NCI-H187 treated with DMSO at 0.1 percent for 48 hours (cell line): Measurements from ENCODE around the gene KCNJ9.
"Not testable (repeated sequence)": the region's sequence is repeated elsewhere in the genome, so short reads cannot be mapped to it uniquely, and the experiment has no call there.

ENCODE experiments used
- DNase-seq: peaks from one replicate; lab custom pipeline; 2025; lab: John Stamatoyannopoulos, UW

The KCNJ9 gene

GRCh38 chr1:160103658-160104408 is 22.5 kb downstream of the KCNJ9 start:
- DNase-seq: no peak

- DNase-seq: no peak
Measured at GRCh38 chr1:160104486-160104885, 23.1 kb downstream of the KCNJ9 start.

GRCh38 chr1:160105155-160105554 is 23.8 kb downstream of the KCNJ9 start:
- no peak for DNase-seq

GRCh38 chr1:160107512-160107911 is 26.2 kb downstream of the KCNJ9 start:
- DNase-seq: no peak

- DNase-seq: no peak
Measured at GRCh38 chr1:160108888-160109662, 27.7 kb downstream of the KCNJ9 start.

- no peak for DNase-seq
Measured at GRCh38 chr1:160109686-160110085, 28.3 kb downstream of the KCNJ9 start.

- not testable (repeated sequence) for DNase-seq
Measured at GRCh38 chr1:160111462-160111861, 30.1 kb downstream of the KCNJ9 start.

GRCh38 chr1:160112357-160112756 is 31.0 kb downstream of the KCNJ9 start:
- no peak for DNase-seq

GRCh38 chr1:160113407-160113806 is 32.1 kb downstream of the KCNJ9 start:
- no peak for DNase-seq

- DNase-seq: no peak
Measured at GRCh38 chr1:160114085-160114484, 32.7 kb downstream of the KCNJ9 start.

GRCh38 chr1:160115545-160116282 is 34.4 kb downstream of the KCNJ9 start, which contains the start of gene ATP1A2:
ATP1A2 (plus strand) TSS chr1:160115759; CDS start chr1:160115862, 103 bp downstream.
- no peak for DNase-seq

- DNase-seq: no peak
Measured at GRCh38 chr1:160116283-160117147, 35.2 kb downstream of the KCNJ9 start.

GRCh38 chr1:160117300-160117699 is 36.0 kb downstream of the KCNJ9 start:
- no peak for DNase-seq

GRCh38 chr1:160117709-160118183 is 36.4 kb downstream of the KCNJ9 start:
- DNase-seq: no peak

- DNase-seq: no peak
Measured at GRCh38 chr1:160118928-160119327, 37.6 kb downstream of the KCNJ9 start.

GRCh38 chr1:160120797-160121196 is 39.5 kb downstream of the KCNJ9 start:
- no peak for DNase-seq

GRCh38 chr1:160121388-160121787 is 40.0 kb downstream of the KCNJ9 start:
- no peak for DNase-seq

- DNase-seq: no peak
Measured at GRCh38 chr1:160122978-160123495, 41.7 kb downstream of the KCNJ9 start.

- no peak for DNase-seq
Measured at GRCh38 chr1:160123726-160124125, 42.4 kb downstream of the KCNJ9 start.

GRCh38 chr1:160124705-160125478 is 43.6 kb downstream of the KCNJ9 start:
- no peak for DNase-seq
